Measurements from ENCODE around the gene AXL. TPM values are rescaled to one million over a fixed set of nuclear protein-coding genes. Genes with fewer than 3 reads are reported as not detected.
"Not testable (repeated sequence)": the region's sequence is repeated elsewhere in the genome, so short reads cannot be mapped to it uniquely, and the experiment has no call there.

Gene AXL
- total RNA-seq, 1 donor from 2014 or later, result 0.70 TPM

DNA sequence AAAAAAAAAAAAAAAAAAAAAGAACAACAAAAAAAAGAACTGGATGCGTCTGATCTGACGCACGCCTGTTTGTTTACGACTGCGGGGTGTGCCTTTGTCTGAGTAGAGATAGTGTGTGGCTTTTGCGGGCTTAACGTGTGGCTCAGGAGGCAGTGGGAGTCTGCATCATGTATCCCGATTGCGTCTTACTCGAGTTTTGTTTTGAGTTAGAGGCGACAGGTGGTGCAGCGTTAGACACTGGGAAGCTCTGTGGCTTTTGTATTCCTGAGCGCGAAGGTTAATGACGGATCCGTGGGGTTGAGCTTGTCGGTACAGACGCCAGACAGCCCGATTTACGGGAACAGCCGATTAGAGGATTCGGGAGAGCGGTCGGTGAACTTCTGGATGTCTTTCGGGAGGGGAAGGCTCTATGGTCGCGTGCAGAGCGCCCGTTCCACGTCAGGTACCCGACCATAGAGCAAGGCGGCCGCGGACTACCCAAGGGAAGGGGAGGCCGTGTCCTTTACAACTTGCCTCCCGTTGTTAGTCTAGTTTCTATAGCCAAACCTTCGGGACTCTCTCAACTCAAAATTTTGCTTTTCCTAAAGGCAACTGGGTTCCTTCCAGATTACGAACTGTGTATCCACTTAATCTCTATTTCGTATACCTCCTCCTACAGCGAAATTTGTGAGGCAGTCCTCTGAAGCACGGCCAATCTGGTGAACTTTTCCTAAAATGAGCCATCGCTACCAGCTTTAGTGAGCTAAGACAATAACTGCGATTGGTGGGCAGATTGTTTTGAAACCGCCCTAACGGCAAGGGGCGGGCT, 44.2 kb downstream of the AXL start:
- intact Hi-C loops (cut with micrococcal nuclease), result loop anchor here (1.0 to 10.0 kb wide), 10 partner anchors 65 to 838 kb away; partner anchors contain the start of genes ACTMAP, B9D2, COQ8B and ITPKC

DNA sequence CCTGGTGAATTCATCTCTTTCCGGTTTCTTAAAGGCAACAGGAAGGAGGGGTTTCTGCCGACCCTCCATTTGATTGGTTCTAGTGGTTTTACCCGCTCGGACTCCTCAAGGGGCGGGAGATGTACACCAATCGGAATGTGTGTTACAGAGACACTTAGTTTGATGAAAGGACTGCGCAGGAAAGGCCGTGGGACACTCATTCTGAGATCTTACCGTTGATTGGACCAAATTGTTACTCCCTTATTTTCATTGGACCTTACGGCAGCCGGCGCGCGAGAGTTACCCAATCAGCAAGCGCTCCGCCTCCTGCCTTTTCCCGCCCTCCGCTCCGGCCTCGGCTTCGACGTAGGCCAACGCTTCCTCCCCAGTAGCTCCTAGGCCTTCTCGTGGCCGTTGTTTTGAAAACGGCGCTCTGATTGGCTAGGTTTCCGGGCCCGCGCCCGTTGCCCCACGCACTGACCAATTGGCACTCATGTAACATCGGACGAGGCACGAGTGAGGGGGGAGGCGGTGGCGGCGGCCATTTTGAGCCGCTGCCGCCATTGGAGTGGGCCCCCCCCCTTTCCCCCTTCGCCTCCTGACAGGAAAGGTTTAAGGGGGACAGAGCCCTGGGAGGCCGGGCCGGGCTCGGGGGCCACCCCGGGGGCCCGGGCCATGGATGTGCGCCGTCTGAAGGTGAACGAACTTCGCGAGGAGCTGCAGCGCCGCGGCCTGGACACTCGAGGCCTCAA, 45.0 kb downstream of the AXL start, which contains the start of gene HNRNPUL1:
HNRNPUL1 (plus strand) TSS at position 523 of the 731 bp plus-strand sequence; CDS start at position 655, 132 bp downstream.
- DNase-seq, result peak; percentile 100
- no peaks in the 10 kb centered on the region for H3K9me3 Mint-ChIP-seq
- peak within 1 kb of the TSS; percentile 100 for H3K27ac Mint-ChIP-seq
- peaks cover 8% of the 10 kb centered on the region for H3K27me3 Mint-ChIP-seq
- intact Hi-C loops (cut with micrococcal nuclease), result loop anchor here (1.0 to 10.0 kb wide), 11 partner anchors 64 to 839 kb away; partner anchors contain the start of genes ACTMAP, B9D2, BCKDHA and COQ8B
- H3K4me1 Mint-ChIP-seq, result peaks cover 47% of the 10 kb centered on the region
- H3K4me3 Mint-ChIP-seq, result peak within 1 kb of the TSS; percentile 92
- peaks cover 40% of the 10 kb centered on the region for H3K36me3 Mint-ChIP-seq (ENCODE audit: low read depth)

More for the DNA sequence above, 44.2 kb downstream of the AXL start:
- H3K9me3 Mint-ChIP-seq, result no peaks in the 10 kb centered on the region
- peaks cover 47% of the 10 kb centered on the region for H3K4me1 Mint-ChIP-seq
- DNase-seq, result peak; percentile 94
- peaks cover 8% of the 10 kb centered on the region for H3K27me3 Mint-ChIP-seq
- H3K27ac Mint-ChIP-seq, result peak overlapping the region; percentile 100
- peak overlapping the region; percentile 92 for H3K4me3 Mint-ChIP-seq
- peaks cover 35% of the 10 kb centered on the region for H3K36me3 Mint-ChIP-seq (ENCODE audit: low read depth)

DNA sequence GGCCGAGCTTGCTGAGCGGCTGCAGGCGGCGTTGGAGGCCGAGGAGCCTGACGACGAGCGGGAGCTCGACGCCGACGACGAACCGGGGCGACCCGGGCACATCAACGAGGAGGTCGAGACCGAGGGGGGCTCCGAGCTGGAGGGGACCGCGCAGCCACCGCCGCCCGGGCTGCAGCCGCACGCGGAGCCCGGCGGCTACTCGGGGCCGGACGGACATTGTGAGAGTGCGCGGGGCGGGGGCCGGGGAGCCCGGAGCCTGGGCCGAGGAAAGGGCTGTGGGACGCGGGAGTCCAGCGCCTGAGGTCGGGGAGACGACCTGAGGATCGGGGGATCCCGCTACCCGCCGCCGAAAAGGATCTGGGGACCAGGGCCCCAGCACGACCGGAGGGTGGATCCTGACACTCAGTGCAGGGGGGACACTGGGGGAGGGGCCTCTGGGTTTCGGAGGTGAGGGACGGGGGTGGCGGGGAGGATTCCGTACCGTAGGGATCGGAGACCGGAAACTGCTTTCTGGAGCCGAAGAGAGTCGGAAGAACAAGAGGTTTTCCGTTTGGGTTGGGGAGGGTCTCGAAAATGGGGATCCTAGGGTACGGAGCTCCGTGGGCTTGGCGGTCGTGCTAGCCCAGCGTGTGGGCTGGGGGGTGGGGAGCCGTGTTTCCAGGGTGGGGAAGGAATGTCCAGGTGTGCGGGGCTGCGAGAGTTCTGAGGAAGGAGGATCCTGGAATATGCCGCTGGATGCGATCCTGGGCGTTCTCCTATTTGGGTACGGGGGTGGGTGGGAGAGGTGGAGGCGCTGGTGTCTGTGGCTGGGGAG, 45.8 kb downstream of the AXL start:
- intact Hi-C loops (cut with micrococcal nuclease), result loop anchor here (1.0 to 10.0 kb wide), 4 partner anchors 133 to 840 kb away; partner anchors contain the start of genes BCKDHA, EXOSC5 and SERTAD1
- Mint-ChIP-seq H3K9me3 (no peaks in the 10 kb centered on the region), H3K4me3 (peak overlapping the region; percentile 92), H3K27ac (peak overlapping the region; percentile 100), H3K4me1 (peaks cover 47% of the 10 kb centered on the region), H3K27me3 (peaks cover 7% of the 10 kb centered on the region), H3K36me3 (ENCODE audit: low read depth) (peaks cover 42% of the 10 kb centered on the region)
- DNase-seq, result peak; percentile 84

DNA sequence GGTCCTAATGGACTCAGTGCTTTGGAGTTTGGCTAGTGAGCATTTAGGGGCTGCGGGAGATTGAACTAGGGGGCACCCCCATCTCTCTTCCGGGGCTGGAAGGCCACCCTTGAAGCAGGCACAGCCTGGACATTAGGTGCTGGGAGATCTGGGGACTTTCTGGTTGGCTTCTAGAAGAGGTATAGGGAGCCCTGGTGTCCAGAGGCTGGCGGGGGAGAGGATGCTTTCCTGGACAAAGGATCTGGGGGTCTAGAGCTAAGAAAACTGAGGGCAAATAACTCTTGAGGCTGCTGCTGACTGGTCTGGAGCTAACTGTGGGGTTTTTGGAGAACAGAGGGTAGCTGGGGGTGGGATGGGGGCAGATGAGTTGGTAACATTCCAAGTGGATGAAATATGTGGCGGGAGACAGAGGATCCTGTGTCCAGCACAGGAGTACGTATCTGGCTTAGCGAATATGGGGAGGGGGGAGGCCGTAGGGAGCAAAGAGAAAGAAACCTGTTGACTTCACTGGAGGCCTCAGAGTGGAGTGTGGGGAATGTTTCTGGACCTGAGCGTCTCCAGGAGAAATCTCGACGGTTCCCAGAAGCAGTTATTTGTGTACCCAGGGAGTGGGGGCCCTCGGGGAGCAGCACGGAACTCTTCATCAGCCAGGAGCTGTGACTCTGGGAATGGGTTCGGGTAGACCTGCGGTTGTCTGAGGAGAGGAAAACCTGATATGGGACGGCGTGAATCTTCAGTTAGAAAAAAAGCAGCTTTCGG, 46.6 kb downstream of the AXL start:
- DNase-seq, result peak; percentile 70
- no peaks in the 10 kb centered on the region for H3K9me3 Mint-ChIP-seq
- peaks cover 45% of the 10 kb centered on the region for H3K4me1 Mint-ChIP-seq
- intact Hi-C loops (cut with micrococcal nuclease), result loop anchor here (10.0 kb wide), 1 partner anchor 841 kb away; the partner anchor contains the start of gene SERTAD1
- H3K27ac Mint-ChIP-seq, result peak overlapping the region; percentile 100
- peak overlapping the region; percentile 92 for H3K4me3 Mint-ChIP-seq
- H3K36me3 Mint-ChIP-seq (ENCODE audit: low read depth), result peaks cover 45% of the 10 kb centered on the region
- H3K27me3 Mint-ChIP-seq, result peaks cover 6% of the 10 kb centered on the region

DNA sequence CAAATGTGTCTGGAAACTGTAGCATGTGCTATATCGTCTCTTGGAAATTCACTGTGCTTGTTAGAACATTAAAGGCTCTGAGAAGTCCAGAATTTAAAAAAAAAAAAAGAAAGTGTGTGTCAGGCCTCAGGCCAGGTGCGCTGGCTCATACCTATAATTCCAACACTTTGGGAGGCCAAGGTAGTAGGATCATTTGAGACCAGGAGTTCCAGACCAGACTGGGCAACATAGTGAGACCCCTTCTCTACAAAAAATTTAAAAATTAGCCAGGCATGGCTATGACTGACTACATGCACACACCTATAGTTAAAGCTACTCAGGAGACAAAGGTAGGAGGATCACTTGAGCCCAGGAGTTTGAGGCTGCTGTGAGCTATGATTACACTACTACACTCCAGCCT, 50.0 kb downstream of the AXL start:
- Mint-ChIP-seq H3K27me3 (peaks cover 1% of the 10 kb centered on the region), H3K9me3 (no peaks in the 10 kb centered on the region), H3K36me3 (ENCODE audit: low read depth) (peaks cover 72% of the 10 kb centered on the region), H3K27ac (no peak overlapping the region), H3K4me1 (peaks cover 36% of the 10 kb centered on the region), H3K4me3 (no peak overlapping the region)
- DNase-seq, result no peak
- intact Hi-C loops (cut with micrococcal nuclease), result loop anchor here (10.0 kb wide), 1 partner anchor 844 kb away; the partner anchor contains the start of gene SERTAD1

DNA sequence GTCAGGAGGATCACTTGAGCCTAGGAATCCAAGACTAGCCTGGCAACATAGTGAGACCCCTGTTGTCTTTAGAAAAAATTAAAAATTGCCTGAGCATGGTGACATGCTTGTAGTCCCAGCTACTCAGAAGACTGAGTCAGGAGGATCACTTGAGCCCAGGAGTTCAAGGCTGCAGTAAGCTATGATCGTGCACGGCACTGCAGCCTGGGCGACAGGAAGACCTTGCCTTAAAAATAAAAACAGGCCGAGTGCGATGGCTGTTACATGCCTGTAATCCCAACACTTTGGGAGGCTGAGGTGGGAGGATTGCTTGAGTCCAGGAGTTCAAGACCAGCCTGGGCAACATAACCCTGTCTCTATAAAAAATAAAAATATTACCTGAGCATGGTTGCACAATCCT, 50.5 kb downstream of the AXL start:
- intact Hi-C loops (cut with micrococcal nuclease), result loop anchor here (10.0 kb wide), 1 partner anchor 845 kb away; the partner anchor contains the start of gene SERTAD1
- Mint-ChIP-seq H3K9me3 (no peaks in the 10 kb centered on the region), H3K27ac (no peak overlapping the region), H3K36me3 (ENCODE audit: low read depth) (peaks cover 73% of the 10 kb centered on the region), H3K27me3 (no peaks in the 10 kb centered on the region), H3K4me1 (peaks cover 35% of the 10 kb centered on the region), H3K4me3 (no peak overlapping the region)
- no peak for DNase-seq

DNA sequence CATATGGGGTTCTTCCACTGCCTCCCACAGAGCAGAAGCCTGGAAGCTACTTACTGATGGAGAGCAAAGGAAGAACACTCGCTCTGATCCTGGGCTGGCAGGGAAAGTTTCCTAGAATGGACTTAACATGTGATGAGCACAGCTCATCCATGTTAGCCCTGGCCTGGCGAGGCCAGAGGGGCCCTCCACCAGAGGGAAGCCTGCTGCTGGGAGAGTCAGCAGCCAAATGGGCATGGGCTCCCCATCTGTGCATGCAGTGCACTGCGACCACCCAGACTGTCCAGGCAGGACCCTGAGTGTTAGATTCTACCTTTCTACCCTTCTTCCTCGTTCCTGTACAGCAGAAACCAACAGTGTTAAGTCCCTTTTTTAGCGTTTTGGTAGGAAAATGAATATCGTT, 54.1 kb downstream of the AXL start:
- no peak overlapping the region for H3K4me3 Mint-ChIP-seq
- no peak for DNase-seq
- peaks cover 10% of the 10 kb centered on the region for H3K4me1 Mint-ChIP-seq
- intact Hi-C loops (cut with micrococcal nuclease), result no loop called here
- H3K27ac Mint-ChIP-seq, result no peak overlapping the region
- peaks cover 80% of the 10 kb centered on the region for H3K36me3 Mint-ChIP-seq (ENCODE audit: low read depth)
- H3K27me3 Mint-ChIP-seq, result no peaks in the 10 kb centered on the region
- H3K9me3 Mint-ChIP-seq, result no peaks in the 10 kb centered on the region

DNA sequence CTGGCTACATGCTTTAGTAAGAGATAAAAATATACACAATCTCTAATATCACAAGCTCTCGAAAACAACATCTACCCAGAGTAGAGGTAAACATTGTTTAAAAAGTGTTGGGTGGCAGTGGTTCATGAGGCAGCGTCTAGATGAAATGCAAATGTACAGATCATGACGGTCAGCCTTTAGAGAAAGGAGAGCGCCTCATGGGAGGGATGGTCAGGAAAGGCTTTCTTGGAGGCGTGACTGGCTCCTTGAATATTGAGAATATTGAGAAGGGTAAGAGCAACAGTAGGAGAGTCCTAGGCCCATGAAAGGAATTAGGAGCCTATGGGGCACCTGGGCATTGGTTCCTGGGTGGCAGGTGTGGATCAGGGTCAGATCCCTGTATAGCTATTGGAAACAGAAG, 55.8 kb downstream of the AXL start:
- Mint-ChIP-seq H3K36me3 (ENCODE audit: low read depth) (peaks cover 87% of the 10 kb centered on the region), H3K4me3 (no peak overlapping the region), H3K27me3 (no peaks in the 10 kb centered on the region), H3K4me1 (peaks cover 10% of the 10 kb centered on the region), H3K27ac (no peak overlapping the region), H3K9me3 (no peaks in the 10 kb centered on the region)
- intact Hi-C loops (cut with micrococcal nuclease), result no loop called here
- no peak for DNase-seq

DNA sequence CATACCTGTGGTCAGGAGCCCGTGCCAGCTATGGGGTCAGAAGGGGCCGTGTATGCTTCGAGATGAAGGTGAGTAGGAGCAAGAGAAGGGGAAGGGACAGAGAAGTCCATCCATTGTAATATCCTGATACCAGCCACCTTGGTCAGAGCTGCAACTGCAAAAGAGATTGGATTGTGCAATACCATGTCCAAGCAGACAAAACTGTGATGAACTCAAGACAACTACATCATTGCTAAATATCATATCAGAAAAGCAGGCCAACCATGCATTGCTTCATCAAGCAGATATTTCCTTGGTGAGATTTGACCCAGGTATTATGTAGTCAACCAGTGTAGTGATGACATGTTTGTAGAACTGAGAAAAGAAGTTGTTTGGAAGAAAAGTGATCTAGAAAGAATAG, 57.2 kb downstream of the AXL start:
- Mint-ChIP-seq H3K27me3 (no peaks in the 10 kb centered on the region), H3K9me3 (no peaks in the 10 kb centered on the region), H3K4me3 (no peak overlapping the region), H3K27ac (peak overlapping the region; percentile 5), H3K4me1 (peaks cover 12% of the 10 kb centered on the region), H3K36me3 (ENCODE audit: low read depth) (peaks cover 87% of the 10 kb centered on the region)
- intact Hi-C loops (cut with micrococcal nuclease), result no loop called here
- DNase-seq, result no peak

DNA sequence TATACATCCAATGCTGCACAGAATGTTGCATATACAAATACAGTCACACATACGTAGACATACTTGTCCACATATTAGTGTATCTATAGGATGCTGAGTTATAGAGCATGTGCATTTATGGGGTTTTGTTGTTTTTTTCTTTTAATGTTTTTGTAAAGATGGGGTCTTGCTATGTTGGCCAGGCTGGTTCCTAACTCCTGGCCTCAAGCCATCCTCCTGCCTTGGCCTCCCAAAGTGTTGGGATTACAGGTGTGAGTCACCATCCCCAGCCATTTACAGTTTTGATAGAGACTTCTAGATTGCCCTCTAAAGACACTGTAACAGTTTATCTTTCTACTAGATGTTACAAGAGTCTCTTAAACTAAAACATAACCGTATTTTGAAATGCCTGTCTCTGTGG, 59.5 kb downstream of the AXL start:
- peaks cover 74% of the 10 kb centered on the region for H3K36me3 Mint-ChIP-seq (ENCODE audit: low read depth)
- peaks cover 3% of the 10 kb centered on the region for H3K4me1 Mint-ChIP-seq
- no peak overlapping the region for H3K4me3 Mint-ChIP-seq
- no peak for DNase-seq
- no peaks in the 10 kb centered on the region for H3K27me3 Mint-ChIP-seq
- intact Hi-C loops (cut with micrococcal nuclease), result no loop called here
- no peak overlapping the region for H3K27ac Mint-ChIP-seq
- H3K9me3 Mint-ChIP-seq, result no peaks in the 10 kb centered on the region

DNA sequence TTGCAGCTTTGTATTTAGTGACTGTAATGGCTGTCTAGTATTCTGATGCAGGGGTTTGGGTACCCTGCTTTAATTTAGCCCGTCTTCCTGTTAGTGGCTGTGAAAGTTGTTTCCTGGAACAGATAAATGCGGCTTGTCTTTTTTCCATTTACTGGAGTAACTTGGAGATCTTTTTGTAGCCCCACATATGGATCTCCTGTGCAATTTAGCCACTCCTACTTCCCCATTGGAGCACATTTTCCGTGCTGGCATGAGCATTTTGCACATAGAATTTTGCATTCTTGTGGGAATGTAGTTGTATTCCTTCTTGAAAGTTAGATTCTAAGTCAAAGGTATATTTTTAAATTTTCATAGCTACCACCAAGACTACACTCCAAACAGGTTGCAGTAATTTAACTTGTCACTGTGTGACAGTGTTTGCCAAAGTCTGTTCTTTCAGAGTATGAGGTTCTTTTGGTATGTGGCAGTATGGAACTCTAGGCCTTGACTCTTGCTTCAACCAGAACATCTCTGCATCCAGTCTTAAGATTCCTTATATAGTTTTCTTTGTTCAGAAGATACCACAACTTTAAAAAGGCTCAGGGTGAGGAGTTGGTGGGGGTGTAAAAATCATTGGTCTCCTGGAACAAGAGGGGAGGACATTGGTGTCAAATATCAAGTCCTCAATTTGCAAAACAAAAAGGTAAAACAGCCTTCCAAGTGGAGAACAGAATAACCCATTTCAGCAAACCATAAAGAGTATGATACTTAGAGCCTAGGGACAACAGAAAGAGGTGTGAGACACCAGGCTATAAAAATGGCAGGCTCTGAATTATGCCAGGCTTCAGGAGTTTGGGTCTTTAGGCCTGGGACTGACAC, 69.9 kb downstream of the AXL start:
- peaks cover 62% of the 10 kb centered on the region for H3K36me3 Mint-ChIP-seq (ENCODE audit: low read depth)
- peaks cover 6% of the 10 kb centered on the region for H3K4me1 Mint-ChIP-seq
- H3K9me3 Mint-ChIP-seq, result no peaks in the 10 kb centered on the region
- DNase-seq, result no peak
- H3K27ac Mint-ChIP-seq, result peak overlapping the region; percentile 20
- intact Hi-C loops (cut with micrococcal nuclease), result no loop called here
- no peaks in the 10 kb centered on the region for H3K27me3 Mint-ChIP-seq
- no peak overlapping the region for H3K4me3 Mint-ChIP-seq

DNA sequence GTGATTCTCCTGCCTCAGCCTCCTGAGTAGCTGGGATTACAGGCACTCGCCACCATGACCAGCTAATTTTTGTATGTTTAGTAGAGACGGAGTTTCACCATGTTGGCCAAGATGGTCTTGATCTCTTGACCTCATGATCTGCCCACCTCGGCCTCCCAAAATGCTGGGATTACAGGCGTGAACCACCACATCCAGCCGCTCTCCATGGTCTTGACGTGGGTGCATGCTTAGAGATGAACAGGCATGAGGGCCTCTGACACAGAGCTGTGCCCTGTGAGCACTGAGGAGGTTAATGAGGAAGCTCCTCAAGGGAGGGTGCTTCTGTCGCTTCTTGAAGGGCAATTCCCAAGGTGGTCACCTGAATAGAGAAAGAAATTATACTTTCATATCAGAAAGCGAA, 70.8 kb downstream of the AXL start:
- H3K9me3 Mint-ChIP-seq; H3K27me3 Mint-ChIP-seq; H3K27ac Mint-ChIP-seq; H3K4me1 Mint-ChIP-seq; H3K4me3 Mint-ChIP-seq; intact Hi-C loops (cut with micrococcal nuclease); DNase-seq: not testable (repeated sequence)
- peaks cover 65% of the 10 kb centered on the region for H3K36me3 Mint-ChIP-seq (ENCODE audit: low read depth)
